MM.1S (cell line): ENCODE measurements around the gene SULT1C3.

ENCODE experiments used
- CTCF ChIP-seq: fragments of 300-600 bp; sonication (generic); IDR thresholded peaks from 2 replicates; pipeline ENCODE4 v1.5.1; 2016; ENCODE audit warnings: antibody characterized with exemption, low read length, mixed read lengths
- EZH2phosphoT487 ChIP-seq: fragments of 300-600 bp; sonication (generic); IDR thresholded peaks from 2 replicates; pipeline ENCODE4 v1.6.1; 2018; ENCODE audit warnings: antibody characterized with exemption, low read length

GRCh38 chr2:108267101-108267500 lies 27.3 kb downstream of the SULT1C3 start:
- no peak for TF ChIP-seq CTCF
- TF ChIP-seq EZH2phosphoT487 = no peak
